Measurements from ENCODE around the gene CDKL5.

Gene CDKL5

GRCh38 chrX:18406531-18407266 is 18.7 kb upstream of the CDKL5 start:
- Histone ChIP-seq H3K9me2 (replicated peaks; ENCODE audit: low read depth, low read length) (no peaks in the 10 kb centered on the region), H3K9me3 (ENCODE audit: insufficient read depth, low read depth, low read length) (no peaks in the 10 kb centered on the region), H3K4me3 (ENCODE audit: low read length, poor library complexity, severe bottlenecking) (no peak overlapping the region), H3K36me3 (ENCODE audit: insufficient read depth, low read length) (no peaks in the 10 kb centered on the region), H3K9ac (ENCODE audit: low read depth, low read length, poor library complexity, severe bottlenecking) (no peak overlapping the region), H3K4me1 (ENCODE audit: insufficient read depth, low read length, poor library complexity, severe bottlenecking) (no peaks in the 10 kb centered on the region), H4K20me1 (ENCODE audit: insufficient read depth, low read length, poor library complexity, severe bottlenecking) (no peaks in the 10 kb centered on the region), H2AFZ (ENCODE audit: low read length) (no peak overlapping the region), H3K4me2 (ENCODE audit: low read depth, low read length, poor library complexity, severe bottlenecking) (no peak overlapping the region), H3K27me3 (ENCODE audit: insufficient read depth, low read length, poor library complexity, severe bottlenecking) (no peaks in the 10 kb centered on the region), H3K79me2 (ENCODE audit: insufficient read depth, low read length) (no peaks in the 10 kb centered on the region), H3F3A (ENCODE audit: low read depth) (no peaks in the 10 kb centered on the region)
- TF ChIP-seq CTCF (conservative IDR thresholded peaks at IDR 0.05; ENCODE audit: low read length) (no peak), EZH2phosphoT487 (IDR thresholded peaks at IDR 0.05; ENCODE audit: borderline replicate concordance) (no peak)

GRCh38 chrX:18410038-18410437 is 15.4 kb upstream of the CDKL5 start:
- Histone ChIP-seq H3K4me3 (ENCODE audit: low read length, poor library complexity, severe bottlenecking) (no peak overlapping the region), H2AFZ (ENCODE audit: low read length) (no peak overlapping the region), H3K9me3 (ENCODE audit: insufficient read depth, low read depth, low read length) (no peaks in the 10 kb centered on the region), H3F3A (ENCODE audit: low read depth) (no peaks in the 10 kb centered on the region), H3K36me3 (ENCODE audit: insufficient read depth, low read length) (no peaks in the 10 kb centered on the region), H3K79me2 (ENCODE audit: insufficient read depth, low read length) (no peaks in the 10 kb centered on the region), H3K9ac (ENCODE audit: low read depth, low read length, poor library complexity, severe bottlenecking) (no peak overlapping the region), H4K20me1 (ENCODE audit: insufficient read depth, low read length, poor library complexity, severe bottlenecking) (no peaks in the 10 kb centered on the region), H3K4me2 (ENCODE audit: low read depth, low read length, poor library complexity, severe bottlenecking) (no peak overlapping the region), H3K27me3 (ENCODE audit: insufficient read depth, low read length, poor library complexity, severe bottlenecking) (no peaks in the 10 kb centered on the region), H3K4me1 (ENCODE audit: insufficient read depth, low read length, poor library complexity, severe bottlenecking) (no peaks in the 10 kb centered on the region), H3K9me2 (replicated peaks; ENCODE audit: low read depth, low read length) (no peaks in the 10 kb centered on the region)
- no peak for TF ChIP-seq EZH2phosphoT487 (IDR thresholded peaks at IDR 0.05; ENCODE audit: borderline replicate concordance)
- peak; percentile 43 for TF ChIP-seq CTCF (conservative IDR thresholded peaks at IDR 0.05; ENCODE audit: low read length)

- Histone ChIP-seq H3K9ac (ENCODE audit: low read depth, low read length, poor library complexity, severe bottlenecking) (no peak overlapping the region), H4K20me1 (ENCODE audit: insufficient read depth, low read length, poor library complexity, severe bottlenecking) (no peaks in the 10 kb centered on the region), H3F3A (ENCODE audit: low read depth) (no peaks in the 10 kb centered on the region), H3K36me3 (ENCODE audit: insufficient read depth, low read length) (no peaks in the 10 kb centered on the region), H3K4me1 (ENCODE audit: insufficient read depth, low read length, poor library complexity, severe bottlenecking) (no peaks in the 10 kb centered on the region), H3K9me3 (ENCODE audit: insufficient read depth, low read depth, low read length) (no peaks in the 10 kb centered on the region), H3K4me2 (ENCODE audit: low read depth, low read length, poor library complexity, severe bottlenecking) (no peak overlapping the region), H3K79me2 (ENCODE audit: insufficient read depth, low read length) (no peaks in the 10 kb centered on the region), H3K27me3 (ENCODE audit: insufficient read depth, low read length, poor library complexity, severe bottlenecking) (no peaks in the 10 kb centered on the region), H3K4me3 (ENCODE audit: low read length, poor library complexity, severe bottlenecking) (no peak overlapping the region), H3K9me2 (replicated peaks; ENCODE audit: low read depth, low read length) (no peaks in the 10 kb centered on the region), H2AFZ (ENCODE audit: low read length) (no peak overlapping the region)
- TF ChIP-seq EZH2phosphoT487 (IDR thresholded peaks at IDR 0.05; ENCODE audit: borderline replicate concordance) (no peak), CTCF (conservative IDR thresholded peaks at IDR 0.05; ENCODE audit: low read length) (no peak)
Measured at GRCh38 chrX:18415386-18415785, 10.0 kb upstream of the CDKL5 start.
